NCI-H1694 treated with DMSO at 0.1 percent for 48 hours (cell line): ENCODE measurements around the gene EIPR1.

Source experiments
- DNase-seq: peaks from one replicate; lab custom pipeline; 2025; lab: John Stamatoyannopoulos, UW

EIPR1 gene

DNA sequence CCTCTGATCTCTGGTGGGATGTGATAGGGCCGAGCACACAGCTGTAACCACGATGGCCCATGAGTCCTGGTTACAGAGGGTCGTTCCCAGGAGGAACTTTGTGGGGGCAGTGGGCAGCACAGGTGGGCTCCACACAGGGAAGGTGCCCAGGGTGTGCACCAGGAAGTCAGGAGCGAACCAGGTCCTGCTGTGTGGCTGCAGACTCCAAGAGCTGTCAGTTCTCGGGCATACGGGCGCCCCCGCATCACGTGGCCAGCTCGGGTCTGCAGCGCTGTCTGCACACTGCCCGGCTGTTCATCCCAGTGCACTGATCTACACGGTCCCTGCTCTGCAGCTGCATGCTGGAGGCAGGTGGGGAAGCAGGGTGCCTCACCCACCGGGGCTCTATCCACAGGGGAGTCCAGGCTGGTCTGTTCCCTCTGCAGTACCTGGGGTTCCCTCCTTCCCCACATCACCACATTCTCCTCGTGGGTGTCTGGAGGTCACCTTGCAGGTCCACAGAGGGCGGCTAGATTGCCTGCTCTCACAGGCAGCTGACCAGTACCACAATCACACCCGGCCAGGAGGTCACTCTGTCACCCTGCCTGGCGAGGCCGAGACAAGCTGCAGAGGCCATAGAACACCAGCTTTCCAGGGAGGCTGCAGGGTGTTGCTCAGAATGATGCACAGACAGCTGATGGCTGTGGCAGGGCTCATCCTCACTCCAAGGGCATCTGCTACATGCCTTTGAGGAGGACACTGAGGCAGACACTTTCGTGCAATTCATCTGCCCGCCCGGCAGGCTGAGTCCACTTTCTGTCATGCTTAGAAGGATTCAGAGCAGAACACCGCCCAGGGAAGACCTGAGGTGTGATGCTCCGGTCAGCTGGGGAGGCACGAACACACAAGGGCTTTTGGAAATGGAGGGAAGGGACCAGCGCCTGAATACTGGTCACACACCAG, 202.7 kb downstream of the EIPR1 start:
- DNase-seq, result no peak

DNA sequence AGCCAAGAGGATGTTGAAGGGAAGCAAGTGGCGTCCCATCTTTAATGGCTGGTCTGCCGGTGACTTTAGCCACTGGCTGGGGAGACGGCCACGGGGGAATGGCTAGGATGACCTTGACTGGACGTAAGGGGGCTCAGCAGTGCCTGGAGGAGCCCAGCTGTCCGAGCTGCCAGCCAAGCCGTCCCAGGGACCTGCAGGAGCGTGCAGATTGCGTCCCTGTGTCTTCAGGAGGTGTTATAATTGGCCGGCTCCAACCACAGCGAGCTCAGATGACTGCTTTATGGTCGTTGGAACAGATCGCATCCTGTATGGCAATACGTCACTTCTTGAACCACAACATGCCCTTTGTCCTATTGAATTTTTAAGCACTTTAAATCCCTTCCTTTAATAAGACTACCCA, 204.6 kb downstream of the EIPR1 start:
- DNase-seq, result no peak

DNA sequence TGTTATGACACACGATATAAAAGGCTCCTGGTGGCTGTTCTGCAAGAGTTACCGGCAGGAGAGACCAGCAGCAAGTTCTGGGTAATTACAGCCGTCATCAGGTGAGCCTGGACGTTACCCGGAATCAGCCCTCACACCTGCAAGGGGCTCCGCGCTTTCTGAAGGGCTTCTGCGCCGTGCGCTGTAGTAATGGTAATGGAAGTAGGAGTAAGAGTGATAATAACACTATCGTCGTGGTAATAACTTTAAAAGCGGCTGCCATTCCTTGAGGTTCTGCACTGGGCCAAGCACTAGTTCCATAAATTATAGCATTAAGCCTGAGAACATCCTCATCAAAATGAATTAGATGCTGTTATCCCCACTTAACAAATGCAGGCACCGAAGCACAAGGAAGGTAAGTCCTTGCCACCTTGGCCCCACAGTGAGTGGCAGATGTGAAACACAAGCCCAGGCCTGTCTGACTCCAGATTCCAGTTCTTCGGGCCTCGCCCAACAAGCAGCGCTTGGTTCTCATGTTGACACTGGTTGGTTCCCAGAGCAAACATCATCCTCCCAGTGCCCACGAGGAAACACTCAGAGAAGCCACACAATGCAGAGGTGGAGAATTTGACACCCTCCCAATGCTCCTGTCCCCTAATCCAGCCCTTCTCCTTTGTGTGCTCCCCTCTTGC, 205.2 kb downstream of the EIPR1 start:
- DNase-seq, result peak; percentile 68

DNA sequence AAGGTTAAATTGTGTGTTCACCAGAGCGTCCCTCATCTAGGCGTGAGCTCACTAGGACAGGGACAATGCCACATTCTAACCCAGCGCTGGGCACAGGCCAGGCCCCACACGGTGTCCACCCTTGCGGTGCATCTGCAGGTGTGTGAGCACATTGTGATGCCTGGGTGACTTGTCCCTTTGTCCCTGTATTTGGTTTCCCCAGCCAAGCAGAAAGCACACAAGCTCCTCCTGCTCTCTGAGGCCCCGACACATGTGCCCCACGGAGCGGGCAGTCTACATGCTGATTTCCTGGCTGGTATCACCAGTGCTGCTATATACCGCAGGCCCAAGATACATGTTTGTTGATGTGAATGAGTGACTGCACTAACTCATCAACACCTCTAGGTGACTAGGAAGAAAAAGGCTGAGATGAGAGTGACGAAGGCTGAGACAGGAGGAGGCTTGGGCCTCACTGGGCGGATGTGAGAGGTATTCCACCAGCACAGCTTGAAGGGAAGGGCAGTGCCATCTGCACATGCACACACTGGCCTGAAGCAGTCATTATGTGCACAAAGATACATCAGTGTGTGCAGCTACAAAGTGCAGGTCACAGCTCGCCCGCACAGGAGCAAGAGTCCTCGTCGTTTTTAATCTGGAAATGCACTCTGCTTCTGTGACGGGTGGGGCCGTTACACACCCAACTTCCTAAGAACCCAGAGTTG, 205.9 kb downstream of the EIPR1 start:
- DNase-seq, result peak; percentile 71

- no peak for DNase-seq
Measured at GRCh38 chr2:3170792-3171455, 206.7 kb downstream of the EIPR1 start.

DNA sequence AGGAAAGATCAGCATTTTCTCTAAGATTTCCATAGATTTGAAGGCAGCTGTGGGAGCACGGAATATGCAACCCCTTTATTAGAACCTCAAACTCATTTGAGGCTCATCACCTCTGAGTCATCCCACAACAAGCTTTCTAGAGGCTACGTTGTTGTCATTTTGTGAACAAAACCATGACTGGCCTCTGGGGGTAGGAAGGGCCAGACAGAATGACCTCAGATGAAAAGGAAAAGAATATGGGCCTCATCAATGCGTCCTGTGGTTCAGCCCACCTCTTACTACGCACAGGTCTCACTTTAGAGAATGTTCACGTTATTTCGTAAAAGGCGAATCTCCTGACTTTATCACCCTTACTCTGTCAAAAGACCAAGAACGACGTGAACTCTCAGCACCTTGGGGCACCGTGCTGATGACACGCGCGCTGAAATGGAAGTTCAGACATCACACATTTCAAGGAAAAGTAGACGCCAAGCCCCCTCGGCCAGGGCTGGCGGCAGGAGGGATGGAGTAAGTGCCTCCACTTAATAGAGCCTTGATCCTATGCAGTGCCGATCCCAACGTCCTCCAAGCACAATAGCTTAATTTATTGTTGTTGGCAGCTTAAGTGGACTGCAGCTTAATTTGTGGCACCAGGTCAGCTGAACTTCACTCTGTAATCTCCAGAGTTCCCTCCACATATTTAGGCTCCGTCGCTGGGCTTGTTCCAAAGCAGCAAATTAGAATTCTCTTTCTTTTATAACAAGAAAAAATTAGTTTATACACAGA, 208.3 kb downstream of the EIPR1 start:
- no peak for DNase-seq

GRCh38 chr2:3168230-3168891, 209.3 kb downstream of the EIPR1 start:
- no peak for DNase-seq

DNA sequence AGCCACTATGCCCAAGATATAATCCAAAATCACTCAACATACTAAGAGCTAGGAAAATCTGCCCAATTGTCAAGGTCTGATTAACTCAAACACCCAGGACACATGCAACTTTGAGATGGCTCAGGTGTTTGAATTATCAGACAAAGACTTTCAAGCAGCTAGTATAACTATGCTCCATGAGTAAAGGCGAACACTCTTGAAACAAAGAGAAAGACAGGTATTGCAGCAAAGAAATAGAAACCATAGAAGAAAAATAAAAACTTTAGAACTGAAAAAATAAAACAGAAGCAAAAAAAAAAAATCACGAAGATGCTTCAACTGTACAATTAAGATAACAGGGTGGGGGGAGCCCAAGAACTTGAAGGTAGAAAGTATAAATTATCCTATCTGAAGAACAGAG, 214.2 kb downstream of the EIPR1 start:
- no peak for DNase-seq

GRCh38 chr2:3162442-3163077, 215.1 kb downstream of the EIPR1 start:
- DNase-seq, result no peak

- no peak for DNase-seq
Measured at GRCh38 chr2:3160751-3161330, 216.8 kb downstream of the EIPR1 start.

- DNase-seq, result no peak
Measured at GRCh38 chr2:3159782-3160545, 217.7 kb downstream of the EIPR1 start.

DNA sequence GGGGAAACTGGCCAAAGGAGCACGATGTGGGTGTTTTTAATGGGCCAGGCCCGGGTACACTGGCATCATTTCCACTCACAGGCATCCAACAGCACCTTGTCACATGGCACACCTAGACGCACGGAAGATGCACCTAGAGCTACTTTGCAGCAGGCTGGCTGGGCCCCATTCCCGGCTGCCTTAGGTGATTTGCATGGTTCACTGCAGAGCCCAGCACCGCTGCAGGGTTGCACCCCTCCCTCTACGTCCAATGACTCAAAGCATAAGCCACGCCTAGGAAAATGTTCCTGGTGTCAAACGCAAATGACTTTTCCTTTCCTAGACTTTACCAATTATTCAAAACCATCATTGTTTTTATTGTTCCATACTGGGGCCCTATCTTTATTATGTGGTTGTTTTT, 222.9 kb downstream of the EIPR1 start:
- DNase-seq, result no peak

DNA sequence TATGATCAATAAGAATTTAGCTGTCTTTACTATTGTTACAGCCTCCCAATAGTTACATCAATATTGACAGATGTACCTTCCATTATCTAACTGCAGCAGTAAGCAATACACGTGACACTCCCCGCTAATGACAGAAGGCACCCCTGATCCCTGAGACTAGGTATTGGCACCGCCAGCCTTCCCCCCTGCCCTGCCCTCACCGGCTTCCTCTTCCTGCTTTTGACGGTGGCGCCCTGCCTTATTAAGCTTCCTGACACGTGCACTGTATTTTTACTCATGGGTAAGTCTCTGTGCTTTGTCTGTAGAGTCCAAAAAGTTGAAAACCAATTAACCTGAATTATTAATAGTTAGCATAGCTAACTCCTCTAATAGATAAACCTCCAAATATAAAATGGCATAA, 223.5 kb downstream of the EIPR1 start:
- DNase-seq, result no peak

GRCh38 chr2:3151153-3151918, 226.3 kb downstream of the EIPR1 start:
- no peak for DNase-seq

GRCh38 chr2:3149441-3150217, 228.0 kb downstream of the EIPR1 start:
- no peak for DNase-seq

- no peak for DNase-seq
Measured at GRCh38 chr2:3148716-3149115, 228.9 kb downstream of the EIPR1 start.

DNA sequence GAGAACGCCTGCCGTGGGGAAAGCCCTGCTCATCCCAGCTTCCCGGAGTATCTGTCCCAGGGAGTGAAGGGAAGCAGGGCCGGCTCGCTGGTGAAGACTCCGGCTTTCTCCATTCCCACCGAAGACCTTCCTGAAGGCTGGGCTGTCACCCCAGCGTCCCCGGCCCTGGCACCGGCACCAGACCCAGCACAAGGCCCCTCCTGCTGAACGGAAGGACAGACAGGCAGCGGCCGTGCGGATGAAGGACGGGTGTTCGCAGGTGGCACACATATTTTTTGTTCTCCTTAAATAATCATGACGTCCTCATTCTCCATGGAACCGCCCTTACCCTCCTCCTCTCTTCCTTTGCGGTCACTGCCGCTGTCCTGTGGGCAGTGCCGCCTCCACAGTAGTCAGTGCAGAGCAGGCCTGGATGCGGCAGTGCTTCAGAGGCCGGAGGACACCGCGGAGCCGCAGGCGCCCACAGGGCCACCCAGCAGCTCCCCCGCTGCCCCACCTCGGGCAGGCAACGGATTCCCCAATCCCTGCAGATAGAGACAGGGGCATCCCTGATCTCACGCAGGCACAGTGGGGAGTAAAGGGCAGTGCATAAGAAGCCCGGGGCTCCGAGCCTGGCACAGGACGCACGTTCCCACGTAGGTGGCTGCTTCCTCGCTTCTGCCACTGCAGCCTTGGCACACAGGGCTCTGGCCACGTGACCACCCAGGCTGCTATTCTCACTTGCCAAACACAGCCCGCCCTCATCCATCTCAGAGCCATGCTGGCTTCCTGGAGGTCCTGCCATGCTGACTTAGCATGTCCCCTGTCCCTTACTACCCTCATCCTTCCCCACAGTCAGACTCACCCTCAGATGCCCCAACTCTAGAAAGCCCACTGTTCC, 229.7 kb downstream of the EIPR1 start:
- no peak for DNase-seq
